Thyroid gland (tissue), 4 donors: ENCODE results near the gene B4GALNT3. TPM values are rescaled to one million over a fixed set of nuclear protein-coding genes. Genes with fewer than 3 reads are reported as not detected.

ENCODE experiments used
- DNase-seq, 2 donors: peaks; one replicate each; pipeline ENCODE4 v3.0.0-alpha.2; 2019
- H3K27ac ChIP-seq, 3 donors: fragments of 200-600 bp; sonication (generic); 1 replicate in 2 of 3; 2 replicates in 1 of 3; pipeline ENCODE4 v1.5.1; 2016 to 2019; ENCODE audit warnings: mild to moderate bottlenecking in 1 of 3, moderate library complexity in 1 of 3
- H3K27me3 ChIP-seq: fragments of 200-600 bp; sonication (generic); one replicate; pipeline ENCODE4 v1.5.1; 2019
- H3K36me3 ChIP-seq, 2 donors: fragments of 200-600 bp; sonication (generic); one replicate each; pipeline ENCODE4 v1.5.1; 2016 to 2019
- H3K4me1 ChIP-seq, 2 donors: fragments of 200-600 bp; sonication (generic); one replicate each; pipeline ENCODE4 v1.5.1; 2017 to 2019
- H3K4me3 ChIP-seq, 3 donors: fragments of 200-600 bp; sonication (generic); replicated peaks in 1 of 3; 1 replicate in 2 of 3; 2 replicates in 1 of 3; pipeline ENCODE4 v1.5.1; 2016; ENCODE audit warnings: mild to moderate bottlenecking in 1 of 3
- H3K9me3 ChIP-seq: fragments of 200-600 bp; sonication (generic); one replicate; pipeline ENCODE4 v1.5.1; 2017
- CTCF ChIP-seq, 6 experiments: fragments of 200-600 bp in 3 of 6; fragments of 450-650 bp in 3 of 6; sonication (generic) in 3 of 6; IDR thresholded peaks; one replicate each; pipeline ENCODE4 v1.5.1; 2016 to 2019; ENCODE audit warnings: antibody characterized with exemption in 6 of 6, mild to moderate bottlenecking in 2 of 6, inconsistent platforms in 1 of 6, moderate library complexity in 1 of 6
- POLR2A ChIP-seq, 2 donors: fragments of 450-650 bp; IDR thresholded peaks; one replicate each; pipeline ENCODE4 v1.6.1; 2017; ENCODE audit warnings: antibody characterized with exemption in 2 of 2, mild to moderate bottlenecking in 2 of 2, moderate library complexity in 1 of 2
- WGBS, 2 donors: methylation state at CpG; one replicate each; pipeline ENCODE4 v1.1.5; 2017; 5-methylcytosine and 5-hydroxymethylcytosine counted together
- intact Hi-C: fragments of 100-400 bp; cut with DNase I; formaldehyde crosslinking; loops from one replicate; pipeline ENCODE4 v1.15.1; 2023
- total RNA-seq, 4 donors: library from RNA; depleted of rRNA; stranded (reverse); fragments of >200 nt; gene quantifications; one replicate each; pipeline ENCODE4 v1.2.3, GENCODE V29; 2016

Gene B4GALNT3
- total RNA-seq, 4 donors from 2014 or later: 3.9 to 6.6 (median 5.6) TPM

DNA sequence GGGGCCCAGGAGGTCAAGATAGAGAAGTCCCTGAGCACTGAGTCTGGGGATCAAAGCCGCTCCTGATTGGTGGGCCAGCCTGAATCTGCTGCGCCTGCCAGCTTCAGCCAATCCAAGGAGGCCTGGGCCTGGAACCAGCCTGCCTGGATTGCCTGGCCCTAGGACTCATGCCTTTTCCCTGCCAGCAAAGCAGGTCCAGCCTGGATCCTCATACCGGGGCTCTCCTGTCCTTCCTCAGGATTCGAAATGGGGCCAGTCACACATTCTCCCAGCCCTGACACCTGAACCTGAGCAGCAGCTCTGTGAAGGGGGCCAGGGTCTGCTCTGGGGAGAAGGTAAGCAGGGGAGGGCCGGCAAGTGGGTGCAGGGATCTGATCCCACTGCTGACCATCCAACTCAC, 121.6 kb downstream of the B4GALNT3 start:
- TF ChIP-seq CTCF (IDR thresholded peaks at IDR 0.05) (no peak), POLR2A (IDR thresholded peaks at IDR 0.05) (no peak)
- 85 to 90% methylated on average over 4 to 5 of the region's 5 CpGs for WGBS, 2 donors
- H3K9me3 ChIP-seq: no peaks in the 10 kb centered on the region
- H3K4me3 ChIP-seq: no peak overlapping the region
- peaks cover 0 to 3% of the 10 kb centered on the region in 2 donors for H3K4me1 ChIP-seq
- H3K36me3 ChIP-seq: no peaks in the 10 kb centered on the region
- intact Hi-C loops: no loop called here
- H3K27ac ChIP-seq: no peak overlapping the region
- DNase-seq: no peak
- H3K27me3 ChIP-seq: no peaks in the 10 kb centered on the region

DNA sequence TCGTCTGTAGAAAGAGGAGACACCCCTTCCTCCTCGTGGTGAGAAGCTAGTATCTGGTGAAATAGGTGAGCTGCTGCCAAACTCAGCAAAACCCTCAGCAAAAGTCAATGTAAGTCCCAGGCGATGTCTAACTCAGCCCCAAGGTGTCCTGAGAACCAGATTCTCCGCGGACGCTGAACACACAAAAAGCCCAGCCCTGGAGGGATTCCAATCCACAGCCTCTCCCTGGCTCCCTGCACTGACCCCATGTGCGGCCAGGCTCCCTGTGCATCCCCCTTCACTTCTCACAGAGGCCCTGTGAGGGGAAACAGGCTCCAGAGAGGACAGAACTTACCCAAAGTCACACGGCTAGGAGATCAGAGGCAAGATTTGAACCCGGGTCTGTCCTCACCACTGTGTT, 122.0 kb downstream of the B4GALNT3 start:
- TF ChIP-seq CTCF (IDR thresholded peaks at IDR 0.05) (no peak), POLR2A (IDR thresholded peaks at IDR 0.05) (no peak)
- DNase-seq: no peak
- 68 to 80% methylated on average over 9 of the region's 9 CpGs for WGBS, 2 donors
- no peaks in the 10 kb centered on the region for H3K36me3 ChIP-seq
- H3K27ac ChIP-seq: no peak overlapping the region
- intact Hi-C loops: no loop called here
- H3K9me3 ChIP-seq: no peaks in the 10 kb centered on the region
- H3K4me3 ChIP-seq: no peak overlapping the region
- no peaks in the 10 kb centered on the region for H3K4me1 ChIP-seq
- no peaks in the 10 kb centered on the region for H3K27me3 ChIP-seq

GRCh38 chr12:583251-583869, 123.6 kb downstream of the B4GALNT3 start:
- WGBS, 2 donors: 67 to 71% methylated on average over 10 to 13 of the region's 13 CpGs
- no peaks in the 10 kb centered on the region for H3K9me3 ChIP-seq
- TF ChIP-seq POLR2A (IDR thresholded peaks at IDR 0.05) (no peak), CTCF (IDR thresholded peaks at IDR 0.05) (no peak)
- DNase-seq: no peak
- no peaks in the 10 kb centered on the region for H3K36me3 ChIP-seq
- no peak overlapping the region for H3K4me3 ChIP-seq
- no peak overlapping the region for H3K27ac ChIP-seq
- H3K4me1 ChIP-seq: no peaks in the 10 kb centered on the region
- no peaks in the 10 kb centered on the region for H3K27me3 ChIP-seq
- intact Hi-C loops: no loop called here

- 88 to 90% methylated on average over 30 of the region's 30 CpGs for WGBS, 2 donors
These were observed 125.6 kb downstream of the B4GALNT3 start for GRCh38 chr12:585062-586061.

More at GRCh38 chr12:585062-586061, 125.6 kb downstream of the B4GALNT3 start:
- no peaks in the 10 kb centered on the region for H3K36me3 ChIP-seq
- DNase-seq: no peak
- no peak overlapping the region for H3K4me3 ChIP-seq
- no peak overlapping the region for H3K27ac ChIP-seq
- intact Hi-C loops: no loop called here
- no peaks in the 10 kb centered on the region for H3K27me3 ChIP-seq
- no peaks in the 10 kb centered on the region for H3K4me1 ChIP-seq
- H3K9me3 ChIP-seq: no peaks in the 10 kb centered on the region
- no peak for TF ChIP-seq POLR2A (IDR thresholded peaks at IDR 0.05)
- no peak for TF ChIP-seq CTCF (IDR thresholded peaks at IDR 0.05)
